Vagina (tissue), 2 donors: ENCODE measurements around the gene ADAMTS17.

Source experiments
- POLR2AphosphoS5 ChIP-seq, 2 donors: sonication (generic); formaldehyde crosslinking; IDR thresholded peaks; one replicate each; pipeline ENCODE4 v1.9.0; 2017; ENCODE audit warnings: antibody characterized with exemption in 2 of 2, mild to moderate bottlenecking in 2 of 2, low read depth in 1 of 2; ENCODE audit not compliant: insufficient read depth in 1 of 2
- TF ChIP-seq, protein P1 (sequence below), 3 experiments: fragments of 450-650 bp in 2 of 3; fragments of 200-600 bp in 1 of 3; sonication (generic) in 1 of 3; IDR thresholded peaks; one replicate each; pipeline ENCODE4 v1.5.1; 2017 to 2019; ENCODE audit warnings: antibody characterized with exemption in 3 of 3, mild to moderate bottlenecking in 2 of 3, moderate library complexity in 2 of 3

DNA sequence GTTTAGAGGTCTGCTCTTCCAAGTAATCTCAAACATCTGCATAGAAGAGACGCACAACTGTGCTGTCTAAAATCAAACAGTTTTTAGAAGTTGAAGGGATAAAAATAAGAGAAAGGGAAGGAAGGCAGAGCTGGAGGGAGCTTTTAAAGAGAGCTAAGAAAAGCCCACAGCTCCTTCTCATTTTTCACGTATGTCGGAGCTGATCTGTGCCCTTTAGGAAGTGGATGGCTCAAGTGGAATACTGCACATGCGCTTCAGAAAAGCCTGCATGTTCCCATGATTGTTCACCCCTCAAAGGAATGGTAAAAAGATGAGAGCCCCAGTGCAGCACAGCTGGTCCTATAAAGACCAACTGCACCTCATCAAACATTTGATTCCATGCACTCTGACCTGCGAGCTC lies 207.2 kb downstream of the ADAMTS17 start:
- no peak for TF ChIP-seq POLR2AphosphoS5 (IDR thresholded peaks at IDR 0.05; ENCODE audit: insufficient read depth in 1 of 2, low read depth in 1 of 2)
- TF ChIP-seq, protein P1, sequence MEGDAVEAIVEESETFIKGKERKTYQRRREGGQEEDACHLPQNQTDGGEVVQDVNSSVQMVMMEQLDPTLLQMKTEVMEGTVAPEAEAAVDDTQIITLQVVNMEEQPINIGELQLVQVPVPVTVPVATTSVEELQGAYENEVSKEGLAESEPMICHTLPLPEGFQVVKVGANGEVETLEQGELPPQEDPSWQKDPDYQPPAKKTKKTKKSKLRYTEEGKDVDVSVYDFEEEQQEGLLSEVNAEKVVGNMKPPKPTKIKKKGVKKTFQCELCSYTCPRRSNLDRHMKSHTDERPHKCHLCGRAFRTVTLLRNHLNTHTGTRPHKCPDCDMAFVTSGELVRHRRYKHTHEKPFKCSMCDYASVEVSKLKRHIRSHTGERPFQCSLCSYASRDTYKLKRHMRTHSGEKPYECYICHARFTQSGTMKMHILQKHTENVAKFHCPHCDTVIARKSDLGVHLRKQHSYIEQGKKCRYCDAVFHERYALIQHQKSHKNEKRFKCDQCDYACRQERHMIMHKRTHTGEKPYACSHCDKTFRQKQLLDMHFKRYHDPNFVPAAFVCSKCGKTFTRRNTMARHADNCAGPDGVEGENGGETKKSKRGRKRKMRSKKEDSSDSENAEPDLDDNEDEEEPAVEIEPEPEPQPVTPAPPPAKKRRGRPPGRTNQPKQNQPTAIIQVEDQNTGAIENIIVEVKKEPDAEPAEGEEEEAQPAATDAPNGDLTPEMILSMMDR (IDR thresholded peaks at IDR 0.05), result no peak
